Measurements from ENCODE around the gene LECT2. TPM values are rescaled to one million over a fixed set of nuclear protein-coding genes. Genes with fewer than 3 reads are reported as not detected.

Gene LECT2
- total and polyA plus RNA-seq, 10 of the 15 experiments (the other 5 are each of a cell fraction or from before 2014, with no cell fraction given): not detected

DNA sequence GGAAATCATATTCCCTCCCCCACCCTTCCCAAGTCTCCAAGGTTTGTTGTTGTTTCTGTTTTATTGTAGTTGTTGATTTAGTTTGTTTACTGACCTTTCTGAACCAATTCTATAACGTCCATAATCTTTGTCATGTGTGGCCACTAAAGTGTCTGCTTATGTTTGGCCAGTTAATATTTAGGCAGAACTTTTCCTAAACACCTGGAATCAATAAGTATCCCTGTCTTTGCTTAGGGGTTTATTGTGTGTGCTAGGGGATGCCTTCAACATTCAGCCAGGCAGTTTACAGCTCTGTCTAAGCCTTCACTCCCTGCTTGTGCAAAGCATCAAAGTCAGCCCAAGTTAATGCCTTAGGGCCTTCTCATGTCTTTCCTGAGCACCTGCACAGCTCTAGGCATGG, 16.9 kb upstream of the LECT2 start (continued):
- TF ChIP-seq, protein P1, sequence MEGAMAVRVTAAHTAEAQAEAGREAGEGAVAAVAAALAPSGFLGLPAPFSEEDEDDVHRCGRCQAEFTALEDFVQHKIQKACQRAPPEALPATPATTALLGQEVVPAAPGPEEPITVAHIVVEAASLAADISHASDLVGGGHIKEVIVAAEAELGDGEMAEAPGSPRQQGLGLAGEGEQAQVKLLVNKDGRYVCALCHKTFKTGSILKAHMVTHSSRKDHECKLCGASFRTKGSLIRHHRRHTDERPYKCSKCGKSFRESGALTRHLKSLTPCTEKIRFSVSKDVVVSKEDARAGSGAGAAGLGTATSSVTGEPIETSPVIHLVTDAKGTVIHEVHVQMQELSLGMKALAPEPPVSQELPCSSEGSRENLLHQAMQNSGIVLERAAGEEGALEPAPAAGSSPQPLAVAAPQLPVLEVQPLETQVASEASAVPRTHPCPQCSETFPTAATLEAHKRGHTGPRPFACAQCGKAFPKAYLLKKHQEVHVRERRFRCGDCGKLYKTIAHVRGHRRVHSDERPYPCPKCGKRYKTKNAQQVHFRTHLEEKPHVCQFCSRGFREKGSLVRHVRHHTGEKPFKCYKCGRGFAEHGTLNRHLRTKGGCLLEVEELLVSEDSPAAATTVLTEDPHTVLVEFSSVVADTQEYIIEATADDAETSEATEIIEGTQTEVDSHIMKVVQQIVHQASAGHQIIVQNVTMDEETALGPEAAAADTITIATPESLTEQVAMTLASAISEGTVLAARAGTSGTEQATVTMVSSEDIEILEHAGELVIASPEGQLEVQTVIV (IDR thresholded peaks at IDR 0.05; ENCODE audit: borderline replicate concordance, partially characterized antibody): no peak

DNA sequence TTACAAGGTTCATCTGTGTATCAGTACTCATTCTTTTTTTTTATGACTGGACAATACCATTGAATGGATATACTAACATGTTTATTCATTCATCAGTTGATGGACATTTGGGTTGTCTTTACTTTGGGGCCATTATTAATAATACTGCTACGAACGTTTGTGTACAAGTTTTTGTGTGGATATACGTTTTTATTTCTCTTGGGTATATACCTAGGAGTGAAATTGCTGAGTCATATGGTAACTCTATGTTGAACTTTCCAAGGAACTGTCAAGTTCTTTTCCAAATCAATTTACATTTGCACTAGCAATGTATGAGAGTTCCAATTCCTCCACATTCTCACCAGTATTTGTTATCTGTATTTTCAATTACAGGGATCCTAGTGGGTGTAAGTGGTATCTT, 12.0 kb upstream of the LECT2 start:
- no peak for ATAC-seq
- H3K4me3 ChIP-seq: no peak overlapping the region
- POLR2A ChIA-PET: no interaction called here
- H3K27me3 ChIP-seq (replicated peaks in 1 of 2; ENCODE audit: control insufficient read depth in 2 of 2, insufficient read depth in 2 of 2, low read length in 1 of 2): peaks cover 0 to 5% of the 10 kb centered on the region in 2 experiments; a peak in 1 of 4 replicates
- in situ Hi-C loops (cut with MboI) (no loop called here), intact Hi-C loops (cut with micrococcal nuclease; ENCODE audit: unreplicated experiment) (no loop called here)
- H3K36me3 ChIP-seq (ENCODE audit: control insufficient read depth in 2 of 2, insufficient read depth in 2 of 2, low read length in 1 of 2): no peaks in the 10 kb centered on the region
- no peak for DNase-seq (ENCODE audit: low read depth, low spot score)
- SMC1A ChIA-PET (ENCODE audit: uncharacterized antibody, unreplicated experiment): no interaction called here
- no TSS peak for BruUV-seq (replicated peaks)
- no peak overlapping the region for H3K27ac ChIP-seq (ENCODE audit: control insufficient read depth, insufficient read depth)
- no peak overlapping the region for H2AFZ ChIP-seq (ENCODE audit: control insufficient read depth, low read depth, low read length)
- no peaks in the 10 kb centered on the region for H3K4me1 ChIP-seq (ENCODE audit: control insufficient read depth, insufficient read depth, low read length)
- H4K20me1 ChIP-seq (ENCODE audit: control insufficient read depth, insufficient read depth): no peaks in the 10 kb centered on the region
- no peaks in the 10 kb centered on the region for H3K79me2 ChIP-seq (ENCODE audit: control insufficient read depth, insufficient read depth, low read length)
- CTCF ChIA-PET: no interaction called here
- no peak overlapping the region for H3K4me2 ChIP-seq (ENCODE audit: control insufficient read depth, insufficient read depth)
- no peak for FAIRE-seq
- 54% methylated on average over 3 of the region's 3 CpGs for WGBS (ENCODE audit: insufficient coverage, insufficient replicate concordance, low lambda C conversion rate, missing lambda C conversion rate)
- H3K9me3 ChIP-seq (replicated peaks; ENCODE audit: control insufficient read depth, insufficient read depth, low read length): no peaks in the 10 kb centered on the region
- no peak overlapping the region for H3K9ac ChIP-seq (ENCODE audit: control insufficient read depth, insufficient read depth, low read length)
- RAD21 ChIA-PET (ENCODE audit: unreplicated experiment): no interaction called here
- TF ChIP-seq STAT3 (IDR thresholded peaks at IDR 0.05; ENCODE audit: low read depth, low read length) (no peak), MYB (IDR thresholded peaks at IDR 0.05; ENCODE audit: borderline replicate concordance, low read depth, low read length) (no peak), TARDBP (IDR thresholded peaks at IDR 0.05; ENCODE audit: borderline replicate concordance) (no peak), SMC3 (IDR thresholded peaks at IDR 0.05; ENCODE audit: borderline replicate concordance, low read length) (no peak), RBBP5 (conservative IDR thresholded peaks at IDR 0.05) (no peak), SRF (IDR thresholded peaks at IDR 0.05; ENCODE audit: low read depth in 2 of 2, low read length in 2 of 2) (no peak), JUNB (IDR thresholded peaks at IDR 0.05) (no peak)
- TF ChIP-seq, protein P2, sequence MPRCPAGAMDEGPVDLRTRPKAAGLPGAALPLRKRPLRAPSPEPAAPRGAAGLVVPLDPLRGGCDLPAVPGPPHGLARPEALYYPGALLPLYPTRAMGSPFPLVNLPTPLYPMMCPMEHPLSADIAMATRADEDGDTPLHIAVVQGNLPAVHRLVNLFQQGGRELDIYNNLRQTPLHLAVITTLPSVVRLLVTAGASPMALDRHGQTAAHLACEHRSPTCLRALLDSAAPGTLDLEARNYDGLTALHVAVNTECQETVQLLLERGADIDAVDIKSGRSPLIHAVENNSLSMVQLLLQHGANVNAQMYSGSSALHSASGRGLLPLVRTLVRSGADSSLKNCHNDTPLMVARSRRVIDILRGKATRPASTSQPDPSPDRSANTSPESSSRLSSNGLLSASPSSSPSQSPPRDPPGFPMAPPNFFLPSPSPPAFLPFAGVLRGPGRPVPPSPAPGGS (IDR thresholded peaks at IDR 0.05; ENCODE audit: borderline replicate concordance, insufficient read depth, low read depth, low read length, poor library complexity, severe bottlenecking): no peak
- TF ChIP-seq, protein P3, sequence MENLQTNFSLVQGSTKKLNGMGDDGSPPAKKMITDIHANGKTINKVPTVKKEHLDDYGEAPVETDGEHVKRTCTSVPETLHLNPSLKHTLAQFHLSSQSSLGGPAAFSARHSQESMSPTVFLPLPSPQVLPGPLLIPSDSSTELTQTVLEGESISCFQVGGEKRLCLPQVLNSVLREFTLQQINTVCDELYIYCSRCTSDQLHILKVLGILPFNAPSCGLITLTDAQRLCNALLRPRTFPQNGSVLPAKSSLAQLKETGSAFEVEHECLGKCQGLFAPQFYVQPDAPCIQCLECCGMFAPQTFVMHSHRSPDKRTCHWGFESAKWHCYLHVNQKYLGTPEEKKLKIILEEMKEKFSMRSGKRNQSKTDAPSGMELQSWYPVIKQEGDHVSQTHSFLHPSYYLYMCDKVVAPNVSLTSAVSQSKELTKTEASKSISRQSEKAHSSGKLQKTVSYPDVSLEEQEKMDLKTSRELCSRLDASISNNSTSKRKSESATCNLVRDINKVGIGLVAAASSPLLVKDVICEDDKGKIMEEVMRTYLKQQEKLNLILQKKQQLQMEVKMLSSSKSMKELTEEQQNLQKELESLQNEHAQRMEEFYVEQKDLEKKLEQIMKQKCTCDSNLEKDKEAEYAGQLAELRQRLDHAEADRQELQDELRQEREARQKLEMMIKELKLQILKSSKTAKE (IDR thresholded peaks at IDR 0.05; ENCODE audit: low read depth, poor library complexity, severe bottlenecking): no peak
- TF ChIP-seq, protein P4, sequence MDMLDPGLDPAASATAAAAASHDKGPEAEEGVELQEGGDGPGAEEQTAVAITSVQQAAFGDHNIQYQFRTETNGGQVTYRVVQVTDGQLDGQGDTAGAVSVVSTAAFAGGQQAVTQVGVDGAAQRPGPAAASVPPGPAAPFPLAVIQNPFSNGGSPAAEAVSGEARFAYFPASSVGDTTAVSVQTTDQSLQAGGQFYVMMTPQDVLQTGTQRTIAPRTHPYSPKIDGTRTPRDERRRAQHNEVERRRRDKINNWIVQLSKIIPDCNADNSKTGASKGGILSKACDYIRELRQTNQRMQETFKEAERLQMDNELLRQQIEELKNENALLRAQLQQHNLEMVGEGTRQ (IDR thresholded peaks at IDR 0.05; ENCODE audit: borderline replicate concordance, low read depth, low read length): no peak
- TF ChIP-seq, protein P5, sequence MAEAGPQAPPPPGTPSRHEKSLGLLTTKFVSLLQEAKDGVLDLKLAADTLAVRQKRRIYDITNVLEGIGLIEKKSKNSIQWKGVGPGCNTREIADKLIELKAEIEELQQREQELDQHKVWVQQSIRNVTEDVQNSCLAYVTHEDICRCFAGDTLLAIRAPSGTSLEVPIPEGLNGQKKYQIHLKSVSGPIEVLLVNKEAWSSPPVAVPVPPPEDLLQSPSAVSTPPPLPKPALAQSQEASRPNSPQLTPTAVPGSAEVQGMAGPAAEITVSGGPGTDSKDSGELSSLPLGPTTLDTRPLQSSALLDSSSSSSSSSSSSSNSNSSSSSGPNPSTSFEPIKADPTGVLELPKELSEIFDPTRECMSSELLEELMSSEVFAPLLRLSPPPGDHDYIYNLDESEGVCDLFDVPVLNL (IDR thresholded peaks at IDR 0.05; ENCODE audit: low read depth, low read length): no peak
